GM19351 (cell line): ENCODE measurements around the gene RPS6KA4.

Experiments
- ATAC-seq: cut with Tn5 transposase; IDR thresholded peaks from one replicate; pipeline ENCODE4 v1.9.1; 2021; ENCODE audit warnings: mild to moderate bottlenecking, moderate library complexity; ENCODE audit not compliant: unreplicated experiment

The RPS6KA4 gene

GRCh38 chr11:64324692-64325469 lies 34.1 kb upstream of the RPS6KA4 start:
- no peak for ATAC-seq

- ATAC-seq = no peak
These were observed 31.6 kb upstream of the RPS6KA4 start for GRCh38 chr11:64327375-64327774.

- ATAC-seq = no peak
These were observed 31.0 kb upstream of the RPS6KA4 start for GRCh38 chr11:64327993-64328392.

- ATAC-seq = no peak
These were observed 28.1 kb upstream of the RPS6KA4 start for GRCh38 chr11:64330888-64331287.

- peak; percentile 50 for ATAC-seq
These were observed 27.2 kb upstream of the RPS6KA4 start for GRCh38 chr11:64331569-64332371.

GRCh38 chr11:64333556-64333955 lies 25.4 kb upstream of the RPS6KA4 start:
- no peak for ATAC-seq

- ATAC-seq = peak; percentile 80
These were observed 23.9 kb upstream of the RPS6KA4 start for GRCh38 chr11:64334764-64335735.

GRCh38 chr11:64337538-64338249 lies 21.3 kb upstream of the RPS6KA4 start:
- ATAC-seq = no peak

GRCh38 chr11:64338716-64339115 lies 20.2 kb upstream of the RPS6KA4 start:
- ATAC-seq = no peak

GRCh38 chr11:64339286-64339685 lies 19.7 kb upstream of the RPS6KA4 start:
- no peak for ATAC-seq

- ATAC-seq = peak; percentile 55
These were observed 19.1 kb upstream of the RPS6KA4 start, which contains the start of gene CCDC88B for GRCh38 chr11:64339754-64340408. TSS of gene CCDC88B (plus strand) at chr11:64340204. CDS start at chr11:64340267, 63 bp downstream.

GRCh38 chr11:64340671-64341335 lies 18.2 kb upstream of the RPS6KA4 start:
- peak; percentile 34 for ATAC-seq

GRCh38 chr11:64341429-64341828 lies 17.5 kb upstream of the RPS6KA4 start:
- ATAC-seq = no peak

- ATAC-seq = peak; percentile 61
These were observed 16.8 kb upstream of the RPS6KA4 start for GRCh38 chr11:64341851-64342791.

GRCh38 chr11:64342869-64343745 lies 15.9 kb upstream of the RPS6KA4 start:
- no peak for ATAC-seq

GRCh38 chr11:64343767-64344559 lies 15.0 kb upstream of the RPS6KA4 start:
- ATAC-seq = no peak
